GM12865 (cell line): Measurements from ENCODE around the gene ERBB4.

Source experiments
- DNase-seq: peaks from one replicate; pipeline ENCODE4 v3.0.0; 2010; ENCODE audit warnings: low read depth
- H3K4me3 ChIP-seq: 2 replicates; pipeline ENCODE4 v1.5.1; 2011; ENCODE audit warnings: mild to moderate bottlenecking, low read depth, low read length, control low read depth
- CTCF ChIP-seq: IDR thresholded peaks from 2 replicates; pipeline ENCODE4 v1.5.1; 2011; ENCODE audit warnings: low read length, control low read depth, low read depth, inconsistent platforms; ENCODE audit not compliant: insufficient read depth; ENCODE audit errors: missing control alignments

Gene ERBB4

GRCh38 chr2:212034841-212035585 is 503.6 kb downstream of the ERBB4 start:
- no peak overlapping the region for H3K4me3 ChIP-seq
- DNase-seq = no peak
- TF ChIP-seq CTCF = no peak

GRCh38 chr2:212033888-212034287 is 504.7 kb downstream of the ERBB4 start:
- no peak overlapping the region for H3K4me3 ChIP-seq
- no peak for DNase-seq
- TF ChIP-seq CTCF = no peak

- no peak for TF ChIP-seq CTCF
- H3K4me3 ChIP-seq = no peak overlapping the region
- DNase-seq = no peak
Measured at GRCh38 chr2:212032536-212033219, 505.9 kb downstream of the ERBB4 start.

- DNase-seq = no peak
- H3K4me3 ChIP-seq = no peak overlapping the region
- no peak for TF ChIP-seq CTCF
Measured at GRCh38 chr2:212032032-212032431, 506.6 kb downstream of the ERBB4 start.

GRCh38 chr2:212030709-212031108 is 507.9 kb downstream of the ERBB4 start:
- no peak for TF ChIP-seq CTCF
- H3K4me3 ChIP-seq = no peak overlapping the region
- DNase-seq = no peak

GRCh38 chr2:212028798-212029394 is 509.7 kb downstream of the ERBB4 start:
- no peak overlapping the region for H3K4me3 ChIP-seq
- DNase-seq = no peak
- no peak for TF ChIP-seq CTCF
